Colon (tissue), 2 donors: ENCODE measurements around the gene ATP2A2.
"Not testable (repeated sequence)": the region's sequence is repeated elsewhere in the genome, so short reads cannot be mapped to it uniquely, and the experiment has no call there.

ENCODE experiments used
- FAIRE-seq: peaks from 2 replicates; lab custom pipeline; 2012; peaks lifted over from hg19 to GRCh38; lab: Jason Lieb, UNC
- donor health status: control.
- donor health status: control.

The ATP2A2 gene

GRCh38 chr12:110301065-110301806 lies 20.2 kb downstream of the ATP2A2 start:
- no peak for FAIRE-seq

DNA sequence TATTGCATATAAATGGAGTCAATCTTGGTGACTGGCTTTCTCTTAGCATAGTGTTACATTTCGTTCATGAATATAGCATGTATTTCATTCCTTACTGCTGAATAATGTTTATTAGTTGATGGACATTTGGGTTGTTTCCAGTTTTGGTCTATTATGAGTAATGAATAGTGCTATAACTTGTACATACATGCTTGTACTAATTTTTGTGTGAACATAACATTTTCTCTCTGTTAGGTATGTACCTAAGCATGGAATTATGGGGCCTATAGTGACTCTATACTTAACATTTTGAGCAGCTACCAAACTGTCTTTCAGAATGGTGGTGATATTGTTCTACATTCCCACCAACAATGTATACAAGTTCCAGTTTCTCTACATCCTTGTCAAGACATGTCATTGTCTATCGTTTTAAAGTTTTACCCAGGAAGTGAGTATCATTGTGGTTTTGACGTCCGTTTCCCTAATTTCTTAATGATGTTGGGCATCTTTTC lies 23.1 kb downstream of the ATP2A2 start:
- no peak for FAIRE-seq

DNA sequence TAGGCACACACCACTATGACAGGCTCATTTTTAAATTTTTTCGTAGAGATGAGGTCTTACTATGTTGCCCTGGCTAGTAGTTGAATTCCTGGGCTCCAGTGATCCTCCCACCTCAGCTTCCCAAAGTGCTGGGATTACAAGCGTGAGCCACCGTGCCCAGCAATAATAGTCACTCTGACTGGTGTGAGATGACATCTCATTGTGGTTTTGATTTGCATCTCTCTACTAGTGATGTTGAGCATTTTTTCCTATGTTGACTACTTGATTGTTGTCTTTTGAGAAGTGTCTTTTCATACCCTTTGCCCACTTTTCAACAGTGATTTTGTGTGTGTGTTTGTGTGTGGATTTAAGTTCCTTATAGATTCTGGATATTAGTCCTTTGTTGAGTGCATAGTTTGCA lies 26.3 kb downstream of the ATP2A2 start:
- FAIRE-seq = no peak

- no peak for FAIRE-seq
Measured at GRCh38 chr12:110310763-110311162, 29.7 kb downstream of the ATP2A2 start.

- FAIRE-seq = no peak
Measured at GRCh38 chr12:110311903-110312302, 30.9 kb downstream of the ATP2A2 start.

DNA sequence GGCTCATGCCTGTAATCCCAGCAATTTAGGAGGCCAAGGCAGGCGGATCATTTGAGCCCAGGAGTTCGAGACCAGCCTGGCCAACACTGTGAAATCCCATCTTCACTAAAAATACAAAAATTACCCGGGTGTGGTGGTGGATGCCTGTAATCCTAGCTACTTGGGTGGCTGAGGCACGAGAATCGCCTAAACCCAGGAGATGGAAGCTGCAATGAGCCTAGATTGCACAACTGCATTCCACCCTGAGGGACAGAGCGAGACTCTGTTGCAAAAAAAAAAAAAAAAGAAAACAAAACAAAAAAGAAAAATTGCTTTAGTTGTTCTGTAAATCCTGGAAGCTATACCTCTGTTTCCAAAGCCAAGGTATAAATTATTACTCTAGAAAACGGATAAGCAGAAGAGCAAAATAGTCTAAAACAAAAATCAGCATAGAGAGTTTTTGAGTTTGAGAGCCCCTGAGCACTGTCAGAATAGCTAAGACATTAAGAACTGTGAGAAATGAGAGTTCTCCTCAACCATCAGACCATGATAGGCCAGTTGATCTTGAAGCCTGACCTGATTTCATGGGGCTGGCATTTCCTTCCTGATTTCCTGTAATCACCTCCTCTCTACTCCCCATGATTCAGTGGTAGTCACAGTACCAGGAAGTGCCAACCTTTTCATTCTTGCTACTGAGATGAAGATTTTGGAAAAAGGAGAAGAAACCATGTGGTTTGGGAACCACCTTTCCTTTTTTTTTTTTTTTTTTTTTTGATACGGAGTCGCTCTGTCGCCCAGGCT lies 31.7 kb downstream of the ATP2A2 start:
- no peak for FAIRE-seq

DNA sequence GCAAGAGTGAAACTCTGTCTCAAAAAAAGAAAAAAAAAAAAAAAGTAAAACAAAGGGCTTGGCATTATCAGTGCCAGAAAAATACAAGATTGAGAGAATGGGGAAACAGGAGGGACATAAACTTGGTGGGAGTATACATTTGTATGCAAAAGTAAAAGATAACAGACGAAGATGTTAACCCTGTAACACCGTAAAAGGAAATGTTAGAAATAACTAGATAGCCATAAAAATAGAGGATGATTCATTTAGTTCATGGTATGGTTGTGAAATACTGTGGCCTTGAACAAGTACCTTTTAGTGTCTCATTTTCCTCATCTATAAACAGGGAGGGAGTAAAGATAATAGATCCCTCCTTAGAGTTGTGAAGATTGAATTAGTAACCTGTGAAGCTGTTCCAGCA lies 33.3 kb downstream of the ATP2A2 start:
- FAIRE-seq = no peak

DNA sequence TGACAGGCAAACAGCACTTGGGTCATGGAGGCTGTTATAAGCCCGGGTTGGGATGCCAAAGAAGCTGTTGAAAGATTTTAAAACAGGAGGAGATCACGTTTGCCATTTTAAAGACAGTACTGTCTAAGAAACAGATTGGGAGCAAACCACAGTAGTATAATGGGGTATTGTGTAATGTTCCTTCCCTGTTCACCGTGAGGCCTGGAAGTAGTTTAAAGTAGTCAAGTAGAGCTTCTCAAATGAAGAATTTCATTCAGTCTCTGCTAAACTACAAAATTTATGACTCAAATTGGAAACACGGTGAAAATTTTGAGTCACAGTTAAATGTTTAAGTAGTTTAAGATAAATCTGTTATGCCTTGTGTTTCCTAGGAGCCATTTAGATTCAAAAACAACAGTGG lies 35.8 kb downstream of the ATP2A2 start:
- FAIRE-seq = no peak

- FAIRE-seq = no peak
Measured at GRCh38 chr12:110317911-110318310, 36.9 kb downstream of the ATP2A2 start.

DNA sequence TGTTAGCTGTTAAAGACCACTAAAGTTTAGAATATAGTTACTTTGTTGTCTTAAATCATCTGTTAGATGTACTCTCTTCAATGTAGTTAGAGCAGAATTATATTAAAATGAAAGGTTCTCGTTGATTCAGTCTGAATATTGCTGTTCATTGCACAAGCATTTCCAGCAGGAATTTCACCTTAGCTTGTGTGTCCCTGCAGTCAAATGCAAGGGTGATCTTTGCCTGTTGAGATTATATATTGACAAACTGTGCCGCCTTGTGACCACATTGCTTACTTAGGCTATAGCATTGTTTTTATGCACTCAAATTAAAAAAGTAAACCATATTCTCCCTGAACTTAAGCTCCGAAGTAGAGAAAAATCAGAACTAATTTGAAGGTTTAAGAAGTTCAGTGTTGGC lies 39.5 kb downstream of the ATP2A2 start:
- no peak for FAIRE-seq

DNA sequence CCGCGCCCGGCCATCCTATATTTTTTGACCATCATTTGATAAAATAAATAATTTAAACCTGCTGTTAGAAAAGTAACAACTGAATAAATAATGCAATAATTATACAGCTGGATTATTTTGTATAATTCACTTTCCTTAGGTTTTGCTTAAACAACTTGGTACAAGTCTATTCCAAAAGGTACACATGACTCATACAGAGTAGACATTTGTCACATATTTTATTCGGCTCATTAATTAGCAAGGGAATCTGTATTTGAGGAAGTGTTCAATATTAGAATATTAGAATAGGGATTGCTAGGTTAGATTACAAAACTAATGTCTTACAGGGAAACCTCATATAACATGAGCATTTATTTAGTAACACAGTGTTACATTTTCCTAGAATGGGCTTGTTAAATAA lies 48.7 kb downstream of the ATP2A2 start:
- FAIRE-seq = no peak

DNA sequence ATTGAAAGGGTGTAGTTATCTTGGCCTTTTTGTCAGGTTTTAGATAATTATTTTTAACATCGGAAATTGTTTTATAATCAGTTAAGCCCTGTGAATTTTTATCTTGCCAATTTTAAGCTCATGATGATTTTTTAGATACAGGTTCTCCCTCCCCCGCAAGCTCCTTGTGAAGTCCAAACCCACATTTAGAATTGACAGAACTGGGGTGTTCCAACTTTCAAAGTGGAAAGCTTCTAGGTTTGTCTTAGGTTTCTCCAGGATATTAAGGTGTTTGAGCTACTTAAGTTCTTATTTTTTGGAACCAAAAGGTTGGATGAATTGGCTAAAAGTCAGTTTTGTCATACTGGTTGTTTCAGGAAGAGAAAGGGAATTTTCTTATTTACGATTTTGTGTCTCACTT lies 49.1 kb downstream of the ATP2A2 start:
- FAIRE-seq = no peak

DNA sequence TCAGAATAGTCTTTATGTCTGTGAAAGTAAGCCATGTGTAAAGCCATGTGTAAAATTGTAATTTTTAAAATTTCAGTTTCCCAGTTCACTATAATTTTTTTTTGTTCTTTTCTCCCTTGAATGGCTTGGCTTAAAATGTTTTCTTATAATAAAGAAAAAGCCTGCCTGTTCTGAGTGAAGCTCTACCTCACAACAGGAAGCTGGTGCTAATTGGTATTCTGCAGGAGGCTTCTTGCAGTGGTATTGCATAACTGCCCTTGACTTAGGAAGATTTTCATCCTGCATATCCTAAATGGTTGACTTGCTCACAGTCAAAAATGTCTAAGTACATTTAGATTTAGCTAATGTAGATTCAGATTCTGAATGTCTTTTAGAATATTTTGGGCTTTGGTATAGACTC lies 49.5 kb downstream of the ATP2A2 start:
- no peak for FAIRE-seq

DNA sequence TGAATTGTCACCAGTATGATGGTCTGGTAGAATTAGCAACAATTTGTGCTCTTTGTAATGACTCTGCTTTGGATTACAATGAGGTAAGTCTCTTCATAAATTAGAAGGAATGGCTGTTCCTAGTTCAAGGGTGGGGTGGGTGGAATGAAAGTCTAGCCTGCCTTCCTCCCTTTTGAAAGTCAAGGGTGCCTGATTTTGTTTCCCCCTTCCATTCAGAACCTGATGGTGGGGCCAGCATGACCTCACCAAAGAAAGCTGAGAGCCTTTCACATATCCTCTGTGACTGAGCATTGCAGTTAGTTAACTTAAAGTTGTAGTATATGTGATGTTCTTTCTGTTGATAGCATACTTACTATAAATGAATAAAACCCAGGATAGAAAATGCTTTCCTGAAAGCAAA lies 52.2 kb downstream of the ATP2A2 start:
- no peak for FAIRE-seq

DNA sequence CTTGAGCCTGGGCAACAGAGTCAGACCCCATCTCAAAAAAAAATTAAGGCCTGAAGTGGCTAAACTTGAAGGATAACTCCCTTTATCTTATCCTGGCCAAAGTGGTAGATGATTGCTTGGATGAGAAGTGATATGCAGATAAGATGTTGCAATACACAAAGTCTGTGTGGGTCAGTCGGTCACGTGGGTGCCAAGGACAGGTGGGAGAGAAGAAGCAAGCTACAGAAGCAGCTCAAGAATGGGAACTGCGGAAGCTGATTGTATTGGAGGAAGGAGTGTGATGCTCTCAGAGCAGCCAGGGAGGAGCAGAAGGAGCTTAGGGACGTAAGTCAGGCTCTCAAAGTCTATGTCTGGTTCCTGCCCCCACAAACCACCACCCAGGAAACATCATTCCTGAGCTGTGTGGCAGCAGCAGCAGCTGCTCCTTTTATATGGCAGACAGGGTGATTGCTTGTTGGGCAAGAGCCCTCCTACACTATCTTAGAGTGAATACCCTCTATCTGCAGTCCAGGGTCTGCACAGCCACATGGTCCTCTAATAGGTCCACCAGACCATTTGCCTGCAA lies 54.5 kb downstream of the ATP2A2 start:
- FAIRE-seq = no peak

DNA sequence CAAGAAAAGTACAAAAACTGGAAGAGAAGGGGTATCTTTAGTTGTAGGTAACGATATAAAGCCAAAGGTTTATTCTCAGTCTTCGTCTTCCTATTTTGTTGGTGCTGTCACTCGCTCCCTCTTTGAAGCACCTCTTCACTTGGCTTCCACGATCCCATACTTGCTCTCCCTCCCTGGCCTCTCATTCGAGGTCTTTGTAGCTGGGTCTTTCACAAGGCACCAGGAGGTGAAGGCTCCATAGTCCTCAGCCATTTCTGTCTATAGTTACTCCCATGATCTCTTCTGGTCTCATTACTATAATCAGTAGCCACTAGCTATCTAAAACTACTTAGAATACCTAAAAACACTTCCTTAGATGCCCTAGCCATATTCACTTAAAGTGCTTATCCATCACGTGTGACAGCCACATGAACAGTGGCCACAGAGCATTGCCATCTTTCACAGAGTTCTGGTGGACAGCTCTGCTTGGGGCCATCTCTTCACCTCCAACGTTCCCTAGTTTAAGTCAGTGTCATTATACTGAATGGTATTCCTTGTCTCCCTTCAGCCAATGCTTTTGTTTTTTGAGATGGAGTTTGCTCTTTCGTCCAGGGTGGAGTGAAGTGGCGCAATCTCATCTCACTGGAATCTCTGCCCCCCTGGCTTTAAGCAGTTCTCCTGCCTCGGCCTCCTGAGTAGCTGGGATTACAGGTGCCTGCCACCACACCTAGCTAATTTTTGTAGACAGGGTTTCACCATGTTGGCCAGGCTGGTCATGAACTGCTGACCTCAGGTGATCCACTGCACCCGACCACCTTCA lies 57.1 kb downstream of the ATP2A2 start:
- FAIRE-seq = no peak

GRCh38 chr12:110338754-110339153 lies 57.7 kb downstream of the ATP2A2 start:
- FAIRE-seq = no peak

DNA sequence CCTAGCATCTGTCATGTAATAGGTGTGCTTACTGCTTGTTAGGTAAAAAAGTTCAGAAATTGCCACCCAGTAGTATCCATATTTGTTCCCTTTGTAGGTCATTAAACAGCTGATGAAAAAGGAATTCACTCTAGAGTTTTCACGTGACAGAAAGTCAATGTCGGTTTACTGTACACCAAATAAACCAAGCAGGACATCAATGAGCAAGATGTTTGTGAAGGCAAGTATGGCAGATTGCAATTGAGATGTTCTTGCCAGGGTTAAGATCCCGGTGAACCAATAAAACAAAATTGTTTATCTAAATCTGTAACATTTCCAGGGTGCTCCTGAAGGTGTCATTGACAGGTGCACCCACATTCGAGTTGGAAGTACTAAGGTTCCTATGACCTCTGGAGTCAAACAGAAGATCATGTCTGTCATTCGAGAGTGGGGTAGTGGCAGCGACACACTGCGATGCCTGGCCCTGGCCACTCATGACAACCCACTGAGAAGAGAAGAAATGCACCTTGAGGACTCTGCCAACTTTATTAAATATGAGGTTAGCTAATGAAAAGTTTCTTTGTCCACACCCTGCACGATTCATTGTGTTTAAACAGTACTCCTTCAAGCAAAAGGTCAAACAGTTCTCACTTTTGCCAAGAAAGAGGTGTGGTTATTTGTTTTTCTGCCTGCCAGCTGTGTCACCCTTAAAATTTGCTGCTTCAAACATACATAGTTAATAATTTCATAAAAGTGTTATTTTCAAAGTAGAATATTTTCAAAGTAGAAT lies 58.3 kb downstream of the ATP2A2 start:
- FAIRE-seq = no peak

- FAIRE-seq = not testable (repeated sequence)
Measured at GRCh38 chr12:110340261-110340660, 59.2 kb downstream of the ATP2A2 start.

GRCh38 chr12:110340706-110341105 lies 59.7 kb downstream of the ATP2A2 start:
- FAIRE-seq = no peak

GRCh38 chr12:110342157-110342556 lies 61.1 kb downstream of the ATP2A2 start:
- no peak for FAIRE-seq

DNA sequence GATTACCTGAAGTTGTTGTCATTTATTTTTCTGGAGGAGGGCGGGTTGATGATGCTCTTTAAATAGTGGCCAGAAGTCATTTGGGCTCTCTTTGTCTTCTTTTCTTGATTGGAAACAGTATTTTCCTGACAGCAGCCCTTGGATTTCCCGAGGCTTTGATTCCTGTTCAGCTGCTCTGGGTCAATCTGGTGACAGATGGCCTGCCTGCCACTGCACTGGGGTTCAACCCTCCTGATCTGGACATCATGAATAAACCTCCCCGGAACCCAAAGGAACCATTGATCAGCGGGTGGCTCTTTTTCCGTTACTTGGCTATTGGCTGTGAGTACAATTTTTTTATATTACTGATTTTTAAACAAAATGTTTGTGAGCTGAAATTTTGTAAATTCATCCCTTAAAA lies 62.1 kb downstream of the ATP2A2 start:
- FAIRE-seq = no peak
